HepG2 (cell line): Measurements from ENCODE around the gene TRPT1. TPM values are rescaled to one million over a fixed set of nuclear protein-coding genes. Genes with fewer than 3 reads are reported as not detected.

Source experiments
- ATF1 ChIP-seq: IDR thresholded peaks from 2 replicates; pipeline ENCODE4 v1.6.1; 2016; ENCODE audit warnings: mild to moderate bottlenecking, control low read depth
- NR3C1 ChIP-seq: sonication (generic); formaldehyde crosslinking; IDR thresholded peaks from 2 replicates; pipeline ENCODE4 v1.4.0; 2020; ENCODE audit warnings: missing genetic modification reagents
- PHF5A ChIP-seq: IDR thresholded peaks from one replicate; pipeline ENCODE4 v1.6.1; 2018; ENCODE audit warnings: low read depth, missing genetic modification reagents; ENCODE audit not compliant: unreplicated experiment
- RXRA ChIP-seq: sonication (generic); formaldehyde crosslinking; IDR thresholded peaks from 2 replicates; pipeline ENCODE4 v1.5.1; 2020; ENCODE audit warnings: missing genetic modification reagents
- SMAD3 ChIP-seq: sonication (generic); formaldehyde crosslinking; IDR thresholded peaks from 2 replicates; pipeline ENCODE4 v1.4.0; 2020; ENCODE audit warnings: missing genetic modification reagents
- SOX13 ChIP-seq, 3 experiments: fragments of 450-650 bp in 1 of 3; sonication (generic) in 1 of 3; formaldehyde crosslinking in 1 of 3; IDR thresholded peaks in 2 of 3; conservative IDR thresholded peaks in 1 of 3; 2 replicates each; pipeline versions ENCODE4 v1.5.0 to v1.6.1; 2016 to 2020; ENCODE audit warnings: antibody characterized with exemption in 1 of 3, mild to moderate bottlenecking in 1 of 3, missing compliant biosample characterization in 1 of 3, missing genetic modification reagents in 1 of 3, moderate library complexity in 1 of 3
- THYN1 ChIP-seq: sonication (generic); formaldehyde crosslinking; IDR thresholded peaks from 2 replicates; pipeline ENCODE4 v1.8.1; 2023; ENCODE audit warnings: low read depth, mild to moderate bottlenecking, moderate library complexity, missing genetic modification reagents, borderline replicate concordance
- ZBTB3 ChIP-seq: sonication (generic); formaldehyde crosslinking; IDR thresholded peaks from 2 replicates; pipeline ENCODE4 v1.4.0; 2020; ENCODE audit warnings: low read depth, mild to moderate bottlenecking, moderate library complexity, missing genetic modification reagents, borderline replicate concordance
- ZBTB42 ChIP-seq: sonication (generic); formaldehyde crosslinking; IDR thresholded peaks from 2 replicates; pipeline ENCODE4 v1.5.0; 2020; ENCODE audit warnings: mild to moderate bottlenecking, missing genetic modification reagents
- ZBTB7B ChIP-seq: sonication (generic); formaldehyde crosslinking; IDR thresholded peaks from 2 replicates; pipeline ENCODE4 v1.4.0; 2020; ENCODE audit warnings: missing genetic modification reagents
- ZNF629 ChIP-seq: sonication (generic); formaldehyde crosslinking; conservative IDR thresholded peaks from 2 replicates; pipeline ENCODE4 v1.5.0; 2020; ENCODE audit warnings: missing genetic modification reagents
- ZNF878 ChIP-seq: sonication (generic); formaldehyde crosslinking; IDR thresholded peaks from 2 replicates; pipeline ENCODE4 v1.8.1; 2023; ENCODE audit warnings: mild to moderate bottlenecking, missing genetic modification reagents, moderate library complexity
- ZSCAN22 ChIP-seq: sonication (generic); formaldehyde crosslinking; IDR thresholded peaks from 2 replicates; pipeline ENCODE4 v1.4.0; 2020; ENCODE audit warnings: mild to moderate bottlenecking, missing genetic modification reagents
- polyA plus RNA-seq, 8 experiments: library from polyadenylated mRNA; depleted of rRNA in 3 of 8; stranded (reverse) in 7 of 8; unstranded in 1 of 8; fragments of >200 nt; fragmentation: Illumina TruSeq in 4 of 8; extraction: Trizol in 4 of 8; gene quantifications; 2 replicates each; pipeline versions ENCODE4 v1.2.1 to v1.2.3, GENCODE V29; 2011 to 2016; ENCODE audit warnings: low read depth in 4 of 8, missing spikeins in 1 of 8, mixed read lengths in 1 of 8; ENCODE audit not compliant: insufficient read depth in 1 of 8
- total RNA-seq, 5 experiments: library from RNA; depleted of rRNA; stranded (reverse); fragments of >200 nt; fragmentation: Illumina TruSeq; extraction: Trizol; gene quantifications; 2 replicates each; pipeline ENCODE4 v1.2.3, GENCODE V29; 2016; ENCODE audit warnings: low read depth in 1 of 5
- TF ChIP-seq, protein P1 (sequence below): sonication (generic); formaldehyde crosslinking; IDR thresholded peaks from 2 replicates; pipeline ENCODE4 v1.4.0; 2020; ENCODE audit warnings: missing genetic modification reagents
- TF ChIP-seq, protein P2 (sequence below): sonication (generic); formaldehyde crosslinking; IDR thresholded peaks from 2 replicates; pipeline ENCODE4 v1.4.0; 2020; ENCODE audit warnings: missing genetic modification reagents, mild to moderate bottlenecking, borderline replicate concordance
- TF ChIP-seq, protein P3 (sequence below): sonication (generic); formaldehyde crosslinking; IDR thresholded peaks from 2 replicates; pipeline ENCODE4 v1.8.0; 2022; ENCODE audit warnings: mild to moderate bottlenecking, missing genetic modification reagents; ENCODE audit not compliant: insufficient replicate concordance
- TF ChIP-seq, protein P4 (sequence below): sonication (generic); formaldehyde crosslinking; IDR thresholded peaks from 2 replicates; pipeline ENCODE4 v1.9.0; 2021; ENCODE audit warnings: missing genetic modification reagents, borderline replicate concordance
- TF ChIP-seq, protein P5 (sequence below): sonication (generic); formaldehyde crosslinking; IDR thresholded peaks from 2 replicates; pipeline ENCODE4 v1.9.0; 2021; ENCODE audit warnings: missing genetic modification reagents, mild to moderate bottlenecking, borderline replicate concordance

The TRPT1 gene
- total and polyA plus RNA-seq, 2 of the 13 experiments (the other 11 are each of a cell fraction or from before 2014, with no cell fraction given), result 24.8 to 40.7 TPM

DNA sequence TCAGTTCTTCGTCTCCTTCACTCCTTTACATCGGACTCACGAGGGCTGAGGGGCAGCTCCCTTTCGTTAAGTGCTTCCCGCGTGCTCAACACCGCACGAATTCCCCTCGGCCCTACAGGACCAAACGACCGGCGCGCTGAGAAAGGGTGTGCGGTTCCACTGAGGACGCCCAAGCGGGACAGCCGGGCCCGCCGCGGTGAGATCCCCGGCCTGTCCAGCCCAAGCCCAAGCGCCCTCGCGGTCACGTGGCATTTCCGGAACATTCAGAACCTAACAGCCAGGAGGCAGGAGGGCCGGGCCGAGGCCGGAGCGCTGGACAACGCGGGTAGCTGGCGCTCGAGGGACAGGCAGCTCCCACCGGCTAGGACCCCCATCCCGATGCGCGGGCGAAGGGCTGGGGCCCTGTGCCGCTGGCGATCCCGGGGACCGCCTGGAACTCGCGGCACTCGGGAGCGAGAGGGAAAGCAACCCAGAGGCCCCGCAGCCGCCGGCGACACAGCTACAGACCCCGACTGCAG, 40.8 kb downstream of the TRPT1 start (continued):
- TF ChIP-seq, protein P1, sequence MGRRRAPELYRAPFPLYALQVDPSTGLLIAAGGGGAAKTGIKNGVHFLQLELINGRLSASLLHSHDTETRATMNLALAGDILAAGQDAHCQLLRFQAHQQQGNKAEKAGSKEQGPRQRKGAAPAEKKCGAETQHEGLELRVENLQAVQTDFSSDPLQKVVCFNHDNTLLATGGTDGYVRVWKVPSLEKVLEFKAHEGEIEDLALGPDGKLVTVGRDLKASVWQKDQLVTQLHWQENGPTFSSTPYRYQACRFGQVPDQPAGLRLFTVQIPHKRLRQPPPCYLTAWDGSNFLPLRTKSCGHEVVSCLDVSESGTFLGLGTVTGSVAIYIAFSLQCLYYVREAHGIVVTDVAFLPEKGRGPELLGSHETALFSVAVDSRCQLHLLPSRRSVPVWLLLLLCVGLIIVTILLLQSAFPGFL (CRISPR knock-in tag), result no peak; the same call in 1 of the 2 replicates
- TF ChIP-seq ZBTB7B (CRISPR knock-in tag) (peak; percentile 78), ZNF629 (CRISPR knock-in tag) (no peak), ZNF878 (CRISPR knock-in tag) (peak; percentile 77; the same call in 1 of the 2 replicates), ZBTB3 (CRISPR knock-in tag) (no peak), ZBTB42 (CRISPR knock-in tag) (peak; percentile 78; the same call in 1 of the 2 replicates), THYN1 (no peak), SMAD3 (CRISPR knock-in tag) (no peak), SOX13 (IDR thresholded peaks at IDR 0.05) (no peak), SOX13 (CRISPR knock-in tag; conservative IDR thresholded peaks at IDR 0.05 in 1 of 2, IDR thresholded peaks at IDR 0.05 in 1 of 2) (peak in 1 of 2 experiments; percentile 52; a peak in 2 of 4 replicates), NR3C1 (no peak), ATF1 (CRISPR knock-in tag) (no peak), PHF5A (CRISPR knock-in tag) (no peak), ZSCAN22 (CRISPR knock-in tag) (peak; percentile 85), RXRA (CRISPR knock-in tag) (peak; percentile 81; the same call in 1 of the 2 replicates)
- TF ChIP-seq, protein P2, sequence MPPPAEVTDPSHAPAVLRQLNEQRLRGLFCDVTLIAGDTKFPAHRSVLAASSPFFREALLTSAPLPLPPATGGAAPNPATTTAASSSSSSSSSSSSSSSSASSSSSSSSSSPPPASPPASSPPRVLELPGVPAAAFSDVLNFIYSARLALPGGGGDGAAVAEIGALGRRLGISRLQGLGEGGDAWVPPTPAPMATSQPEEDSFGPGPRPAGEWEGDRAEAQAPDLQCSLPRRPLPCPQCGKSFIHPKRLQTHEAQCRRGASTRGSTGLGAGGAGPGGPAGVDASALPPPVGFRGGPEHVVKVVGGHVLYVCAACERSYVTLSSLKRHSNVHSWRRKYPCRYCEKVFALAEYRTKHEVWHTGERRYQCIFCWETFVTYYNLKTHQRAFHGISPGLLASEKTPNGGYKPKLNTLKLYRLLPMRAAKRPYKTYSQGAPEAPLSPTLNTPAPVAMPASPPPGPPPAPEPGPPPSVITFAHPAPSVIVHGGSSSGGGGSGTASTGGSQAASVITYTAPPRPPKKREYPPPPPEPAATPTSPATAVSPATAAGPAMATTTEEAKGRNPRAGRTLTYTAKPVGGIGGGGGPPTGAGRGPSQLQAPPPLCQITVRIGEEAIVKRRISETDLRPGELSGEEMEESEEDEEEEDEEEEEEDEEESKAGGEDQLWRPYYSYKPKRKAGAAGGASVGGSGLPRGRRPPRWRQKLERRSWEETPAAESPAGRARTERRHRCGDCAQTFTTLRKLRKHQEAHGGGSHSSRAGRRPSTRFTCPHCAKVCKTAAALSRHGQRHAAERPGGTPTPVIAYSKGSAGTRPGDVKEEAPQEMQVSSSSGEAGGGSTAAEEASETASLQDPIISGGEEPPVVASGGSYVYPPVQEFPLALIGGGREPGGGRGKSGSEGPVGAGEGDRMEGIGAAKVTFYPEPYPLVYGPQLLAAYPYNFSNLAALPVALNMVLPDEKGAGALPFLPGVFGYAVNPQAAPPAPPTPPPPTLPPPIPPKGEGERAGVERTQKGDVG, result peak; percentile 92
- TF ChIP-seq, protein P3, sequence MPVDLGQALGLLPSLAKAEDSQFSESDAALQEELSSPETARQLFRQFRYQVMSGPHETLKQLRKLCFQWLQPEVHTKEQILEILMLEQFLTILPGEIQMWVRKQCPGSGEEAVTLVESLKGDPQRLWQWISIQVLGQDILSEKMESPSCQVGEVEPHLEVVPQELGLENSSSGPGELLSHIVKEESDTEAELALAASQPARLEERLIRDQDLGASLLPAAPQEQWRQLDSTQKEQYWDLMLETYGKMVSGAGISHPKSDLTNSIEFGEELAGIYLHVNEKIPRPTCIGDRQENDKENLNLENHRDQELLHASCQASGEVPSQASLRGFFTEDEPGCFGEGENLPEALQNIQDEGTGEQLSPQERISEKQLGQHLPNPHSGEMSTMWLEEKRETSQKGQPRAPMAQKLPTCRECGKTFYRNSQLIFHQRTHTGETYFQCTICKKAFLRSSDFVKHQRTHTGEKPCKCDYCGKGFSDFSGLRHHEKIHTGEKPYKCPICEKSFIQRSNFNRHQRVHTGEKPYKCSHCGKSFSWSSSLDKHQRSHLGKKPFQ, result peak; percentile 92
- TF ChIP-seq, protein P4, sequence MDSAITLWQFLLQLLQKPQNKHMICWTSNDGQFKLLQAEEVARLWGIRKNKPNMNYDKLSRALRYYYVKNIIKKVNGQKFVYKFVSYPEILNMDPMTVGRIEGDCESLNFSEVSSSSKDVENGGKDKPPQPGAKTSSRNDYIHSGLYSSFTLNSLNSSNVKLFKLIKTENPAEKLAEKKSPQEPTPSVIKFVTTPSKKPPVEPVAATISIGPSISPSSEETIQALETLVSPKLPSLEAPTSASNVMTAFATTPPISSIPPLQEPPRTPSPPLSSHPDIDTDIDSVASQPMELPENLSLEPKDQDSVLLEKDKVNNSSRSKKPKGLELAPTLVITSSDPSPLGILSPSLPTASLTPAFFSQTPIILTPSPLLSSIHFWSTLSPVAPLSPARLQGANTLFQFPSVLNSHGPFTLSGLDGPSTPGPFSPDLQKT (CRISPR knock-in tag), result no peak; the same call in 1 of the 2 replicates
- TF ChIP-seq, protein P5, sequence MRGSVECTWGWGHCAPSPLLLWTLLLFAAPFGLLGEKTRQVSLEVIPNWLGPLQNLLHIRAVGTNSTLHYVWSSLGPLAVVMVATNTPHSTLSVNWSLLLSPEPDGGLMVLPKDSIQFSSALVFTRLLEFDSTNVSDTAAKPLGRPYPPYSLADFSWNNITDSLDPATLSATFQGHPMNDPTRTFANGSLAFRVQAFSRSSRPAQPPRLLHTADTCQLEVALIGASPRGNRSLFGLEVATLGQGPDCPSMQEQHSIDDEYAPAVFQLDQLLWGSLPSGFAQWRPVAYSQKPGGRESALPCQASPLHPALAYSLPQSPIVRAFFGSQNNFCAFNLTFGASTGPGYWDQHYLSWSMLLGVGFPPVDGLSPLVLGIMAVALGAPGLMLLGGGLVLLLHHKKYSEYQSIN (CRISPR knock-in tag), result no peak
